Loucy (cell line): ENCODE data around the gene SERPINE1.

Experiments
- CTCF ChIP-seq: fragments of 200-600 bp; sonication (generic); conservative IDR thresholded peaks from 2 replicates; pipeline ENCODE4 v1.5.1; 2014; ENCODE audit warnings: mild to moderate bottlenecking, antibody characterized with exemption, low read length
- EZH2phosphoT487 ChIP-seq: fragments of 200-600 bp; IDR thresholded peaks from 2 replicates; pipeline ENCODE4 v1.6.1; 2018; ENCODE audit warnings: antibody characterized with exemption, mild to moderate bottlenecking, moderate library complexity, borderline replicate concordance

- TF ChIP-seq CTCF (no peak), EZH2phosphoT487 (no peak)
These were observed 42.4 kb downstream of the SERPINE1 start for GRCh38 chr7:101169110-101169837.
